ACC112 (cell line): ENCODE data around the gene PEX14.

Experiments used
- H2AFZ ChIP-seq: fragments of 200-600 bp; sonication (generic); one replicate; pipeline ENCODE4 v1.6.0; 2017; ENCODE audit warnings: antibody characterized with exemption, low read length; ENCODE audit not compliant: unreplicated experiment
- H3K27ac ChIP-seq: fragments of 200-600 bp; sonication (generic); 2 replicates; pipeline ENCODE4 v1.5.1; 2014; ENCODE audit warnings: low read depth, mild to moderate bottlenecking, antibody characterized with exemption, low read length, moderate library complexity
- H3K27me3 ChIP-seq: fragments of 200-600 bp; sonication (generic); 2 replicates; pipeline ENCODE4 v1.6.1; 2014; ENCODE audit warnings: mild to moderate bottlenecking, antibody characterized with exemption, low read length, moderate library complexity, mixed read lengths; ENCODE audit not compliant: insufficient read depth
- H3K36me3 ChIP-seq: fragments of 200-600 bp; sonication (generic); 2 replicates; pipeline ENCODE4 v1.6.1; 2016; ENCODE audit warnings: mild to moderate bottlenecking, antibody characterized with exemption, low read length, moderate library complexity, mixed read lengths; ENCODE audit not compliant: insufficient read depth
- H3K4me1 ChIP-seq: fragments of 200-600 bp; sonication (generic); one replicate; pipeline ENCODE4 v1.6.1; 2016; ENCODE audit warnings: low read length, mixed read lengths; ENCODE audit not compliant: insufficient read depth, unreplicated experiment, control insufficient read depth
- H3K4me3 ChIP-seq: fragments of 200-600 bp; sonication (generic); 2 replicates; pipeline ENCODE4 v1.5.1; 2014; ENCODE audit warnings: mild to moderate bottlenecking, low read depth, low read length
- H3K79me2 ChIP-seq: fragments of 200-600 bp; sonication (generic); one replicate; pipeline ENCODE4 v1.6.0; 2016; ENCODE audit warnings: low read length; ENCODE audit not compliant: control insufficient read depth, unreplicated experiment, insufficient read depth

PEX14 gene

GRCh38 chr1:10434590-10434989 is 40.2 kb upstream of the PEX14 start:
- no peak overlapping the region for H2AFZ ChIP-seq
- peaks cover 5% of the 10 kb centered on the region for H3K4me1 ChIP-seq
- peaks cover 5% of the 10 kb centered on the region for H3K79me2 ChIP-seq
- no peak overlapping the region for H3K4me3 ChIP-seq
- no peaks in the 10 kb centered on the region for H3K27me3 ChIP-seq
- no peaks in the 10 kb centered on the region for H3K36me3 ChIP-seq
- no peak overlapping the region for H3K27ac ChIP-seq

- H3K36me3 ChIP-seq: no peaks in the 10 kb centered on the region
- H3K4me3 ChIP-seq: no peak overlapping the region
- H3K27ac ChIP-seq: no peak overlapping the region
- no peaks in the 10 kb centered on the region for H3K27me3 ChIP-seq
- no peaks in the 10 kb centered on the region for H3K79me2 ChIP-seq
- no peaks in the 10 kb centered on the region for H3K4me1 ChIP-seq
- no peak overlapping the region for H2AFZ ChIP-seq
These were observed 37.7 kb upstream of the PEX14 start for GRCh38 chr1:10437052-10437451.

- no peaks in the 10 kb centered on the region for H3K4me1 ChIP-seq
- H3K36me3 ChIP-seq: no peaks in the 10 kb centered on the region
- H3K4me3 ChIP-seq: no peak overlapping the region
- H3K27me3 ChIP-seq: no peaks in the 10 kb centered on the region
- H3K27ac ChIP-seq: no peak overlapping the region
- no peak overlapping the region for H2AFZ ChIP-seq
- H3K79me2 ChIP-seq: no peaks in the 10 kb centered on the region
These were observed 36.0 kb upstream of the PEX14 start for GRCh38 chr1:10438677-10439163.

GRCh38 chr1:10440305-10440704 is 34.4 kb upstream of the PEX14 start:
- Histone ChIP-seq H3K27me3 (no peaks in the 10 kb centered on the region), H3K4me1 (no peaks in the 10 kb centered on the region), H3K4me3 (no peak overlapping the region), H3K36me3 (no peaks in the 10 kb centered on the region), H3K79me2 (no peaks in the 10 kb centered on the region), H3K27ac (no peak overlapping the region), H2AFZ (no peak overlapping the region)

GRCh38 chr1:10440794-10441193 is 34.0 kb upstream of the PEX14 start:
- Histone ChIP-seq H3K4me1 (no peaks in the 10 kb centered on the region), H3K4me3 (no peak overlapping the region), H3K79me2 (no peaks in the 10 kb centered on the region), H3K27me3 (no peaks in the 10 kb centered on the region), H3K27ac (no peak overlapping the region), H2AFZ (no peak overlapping the region), H3K36me3 (no peaks in the 10 kb centered on the region)

GRCh38 chr1:10444248-10444647 is 30.5 kb upstream of the PEX14 start:
- no peak overlapping the region for H3K27ac ChIP-seq
- H3K4me3 ChIP-seq: no peak overlapping the region
- no peaks in the 10 kb centered on the region for H3K27me3 ChIP-seq
- H3K4me1 ChIP-seq: no peaks in the 10 kb centered on the region
- H2AFZ ChIP-seq: no peak overlapping the region
- H3K36me3 ChIP-seq: no peaks in the 10 kb centered on the region
- no peaks in the 10 kb centered on the region for H3K79me2 ChIP-seq

GRCh38 chr1:10444795-10445397 is 29.9 kb upstream of the PEX14 start:
- H3K27ac ChIP-seq: no peak overlapping the region
- H3K36me3 ChIP-seq: no peaks in the 10 kb centered on the region
- no peaks in the 10 kb centered on the region for H3K27me3 ChIP-seq
- no peak overlapping the region for H2AFZ ChIP-seq
- no peaks in the 10 kb centered on the region for H3K79me2 ChIP-seq
- H3K4me3 ChIP-seq: no peak overlapping the region
- no peaks in the 10 kb centered on the region for H3K4me1 ChIP-seq

GRCh38 chr1:10446790-10447422 is 27.8 kb upstream of the PEX14 start:
- H3K27ac ChIP-seq: no peak overlapping the region
- H3K4me3 ChIP-seq: no peak overlapping the region
- no peaks in the 10 kb centered on the region for H3K79me2 ChIP-seq
- H2AFZ ChIP-seq: no peak overlapping the region
- H3K36me3 ChIP-seq: no peaks in the 10 kb centered on the region
- peaks cover 7% of the 10 kb centered on the region for H3K4me1 ChIP-seq
- H3K27me3 ChIP-seq: no peaks in the 10 kb centered on the region

GRCh38 chr1:10449751-10450150 is 25.0 kb upstream of the PEX14 start, which contains the start of gene CORT:
Gene CORT (plus strand): TSS chr1:10450031. CDS start chr1:10450224, 193 bp downstream.
- Histone ChIP-seq H3K79me2 (no peaks in the 10 kb centered on the region), H3K27me3 (no peaks in the 10 kb centered on the region), H3K27ac (no peak within 1 kb of the TSS), H3K36me3 (no peaks in the 10 kb centered on the region), H3K4me3 (peak within 1 kb of the TSS; percentile 61; the same call in 1 of the 2 replicates), H3K4me1 (peaks cover 9% of the 10 kb centered on the region), H2AFZ (no peak within 1 kb of the TSS)

GRCh38 chr1:10450156-10450814 is 24.5 kb upstream of the PEX14 start:
- Histone ChIP-seq H3K79me2 (no peaks in the 10 kb centered on the region), H3K27ac (no peak overlapping the region), H3K4me1 (peaks cover 9% of the 10 kb centered on the region), H3K4me3 (no peak overlapping the region), H3K27me3 (no peaks in the 10 kb centered on the region), H3K36me3 (no peaks in the 10 kb centered on the region), H2AFZ (no peak overlapping the region)

GRCh38 chr1:10450836-10451235 is 23.9 kb upstream of the PEX14 start:
- Histone ChIP-seq H3K36me3 (no peaks in the 10 kb centered on the region), H3K27ac (no peak overlapping the region), H3K27me3 (no peaks in the 10 kb centered on the region), H3K79me2 (no peaks in the 10 kb centered on the region), H3K4me3 (peak overlapping the region; percentile 61), H2AFZ (no peak overlapping the region), H3K4me1 (peaks cover 9% of the 10 kb centered on the region)
